Coronary artery (tissue), 2 donors: ENCODE measurements around the gene VAPB.

Source experiments
- DNase-seq: peaks from one replicate; pipeline ENCODE4 v3.0.0-alpha.2; 2017; ENCODE audit warnings: low spot score
- H3K27ac ChIP-seq, 2 donors: fragments of 200-600 bp; sonication (generic); one replicate each; pipeline ENCODE4 v1.5.1; 2016 to 2019
- H3K4me3 ChIP-seq: fragments of 200-600 bp; sonication (generic); 2 replicates; pipeline ENCODE4 v1.5.1; 2016; ENCODE audit warnings: mild to moderate bottlenecking, moderate library complexity
- CTCF ChIP-seq: fragments of 200-600 bp; sonication (generic); IDR thresholded peaks from one replicate; pipeline ENCODE4 v1.5.1; 2019; ENCODE audit warnings: antibody characterized with exemption

The VAPB gene

GRCh38 chr20:58378704-58379103 is 10.3 kb upstream of the VAPB start:
- Histone ChIP-seq H3K27ac (no peak overlapping the region), H3K4me3 (no peak overlapping the region)
- DNase-seq = no peak
- TF ChIP-seq CTCF = no peak

DNA sequence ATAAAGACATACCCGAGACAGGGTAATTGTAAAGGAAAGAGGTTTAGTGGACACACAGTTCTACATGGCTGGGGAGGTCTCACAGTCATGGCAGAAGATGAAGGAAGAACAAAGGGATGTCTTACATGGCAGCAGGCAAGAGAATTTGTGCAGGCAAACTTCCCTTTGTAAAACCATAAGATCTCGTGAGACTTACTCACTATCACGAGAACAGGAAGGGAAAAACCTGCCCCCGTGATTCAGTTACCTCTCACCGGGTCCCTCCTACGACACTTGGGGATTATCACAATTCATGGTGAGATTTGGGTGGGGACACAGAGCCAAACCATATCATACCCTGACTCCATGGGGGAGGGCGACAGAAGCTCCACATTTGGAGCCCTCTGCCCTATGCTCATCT is 7.4 kb upstream of the VAPB start:
- Histone ChIP-seq H3K4me3 (no peak overlapping the region), H3K27ac (no peak overlapping the region)
- DNase-seq = no peak
- no peak for TF ChIP-seq CTCF

- TF ChIP-seq CTCF = no peak
Measured at GRCh38 chr20:58382096-58382495, 6.9 kb upstream of the VAPB start.

DNA sequence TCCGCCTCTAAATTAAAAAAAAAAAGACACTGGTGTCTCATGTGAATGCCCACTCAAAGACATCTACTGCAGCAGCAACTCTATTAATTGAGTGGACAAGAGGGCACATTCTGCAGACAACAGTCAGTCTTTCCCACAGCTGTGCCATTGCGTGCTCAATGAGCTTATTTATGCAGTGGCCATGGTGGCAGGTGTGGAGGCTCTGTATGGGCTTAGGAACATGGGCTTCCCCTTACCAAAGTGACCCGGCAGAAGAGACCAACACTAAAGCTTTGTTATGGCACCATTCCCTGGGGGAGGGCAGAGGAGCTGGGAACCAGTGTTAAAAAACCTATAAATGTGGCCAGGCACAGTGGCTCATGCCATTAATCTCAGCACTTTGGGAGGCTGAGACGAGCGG is 4.2 kb upstream of the VAPB start:
- Histone ChIP-seq H3K4me3 (no peak overlapping the region), H3K27ac (no peak overlapping the region)
- no peak for TF ChIP-seq CTCF
- no peak for DNase-seq

More at GRCh38 chr20:58382096-58382495, 6.9 kb upstream of the VAPB start:
- no peak overlapping the region for H3K4me3 ChIP-seq
- DNase-seq = no peak
- no peak overlapping the region for H3K27ac ChIP-seq

GRCh38 chr20:58388028-58388601 is 914 bp upstream of the VAPB start:
- no peak for TF ChIP-seq CTCF
- H3K4me3 ChIP-seq = peak overlapping the region; percentile 94
- no peak overlapping the region for H3K27ac ChIP-seq
- no peak for DNase-seq

GRCh38 chr20:58389324-58389967 is 417 bp downstream of the VAPB start:
- Histone ChIP-seq H3K4me3 (peak overlapping the region; percentile 94), H3K27ac (peak overlapping the region; percentile 94 to 96)
- TF ChIP-seq CTCF = no peak
- DNase-seq = no peak
